SU-DHL-6 (cell line): ENCODE data around the gene GRAMD4.

Source experiments
- CTCF ChIP-seq: fragments of 200-600 bp; sonication (generic); IDR thresholded peaks from one replicate; pipeline ENCODE4 v1.5.1; 2017; ENCODE audit warnings: antibody characterized with exemption, mild to moderate bottlenecking, low read length, moderate library complexity; ENCODE audit not compliant: insufficient read depth, poor library complexity, severe bottlenecking
- EZH2phosphoT487 ChIP-seq: fragments of 200-600 bp; sonication (generic), shearing (Covaris generic); conservative IDR thresholded peaks from 2 replicates; pipeline ENCODE4 v1.6.1; 2018; ENCODE audit warnings: mild to moderate bottlenecking, antibody characterized with exemption, low read length, moderate library complexity, mixed read lengths

- TF ChIP-seq CTCF: no peak
- TF ChIP-seq EZH2phosphoT487: no peak
Observed at GRCh38 chr22:46646531-46647215, 26.5 kb downstream of the GRAMD4 start.
